Stimulated activated CD8-positive, alpha-beta memory T cell treated with anti-CD3 and anti-CD28 coated beads, Interleukin-4, amount 100 ng/mL, for 4 hours (primary cell): ENCODE measurements around the gene NHEJ1.
A peak's percentile ranks its signal among the peaks of the same experiment; 100 is the strongest.

Experiments used
- DNase-seq, 2 donors: peaks; one replicate each; pipeline ENCODE4 v3.0.0-alpha.2; 2020; ENCODE audit warnings: low read depth in 2 of 2, low spot score in 1 of 2

The NHEJ1 gene

GRCh38 chr2:219031005-219031738 is 129.4 kb downstream of the NHEJ1 start:
- no peak for DNase-seq

DNA sequence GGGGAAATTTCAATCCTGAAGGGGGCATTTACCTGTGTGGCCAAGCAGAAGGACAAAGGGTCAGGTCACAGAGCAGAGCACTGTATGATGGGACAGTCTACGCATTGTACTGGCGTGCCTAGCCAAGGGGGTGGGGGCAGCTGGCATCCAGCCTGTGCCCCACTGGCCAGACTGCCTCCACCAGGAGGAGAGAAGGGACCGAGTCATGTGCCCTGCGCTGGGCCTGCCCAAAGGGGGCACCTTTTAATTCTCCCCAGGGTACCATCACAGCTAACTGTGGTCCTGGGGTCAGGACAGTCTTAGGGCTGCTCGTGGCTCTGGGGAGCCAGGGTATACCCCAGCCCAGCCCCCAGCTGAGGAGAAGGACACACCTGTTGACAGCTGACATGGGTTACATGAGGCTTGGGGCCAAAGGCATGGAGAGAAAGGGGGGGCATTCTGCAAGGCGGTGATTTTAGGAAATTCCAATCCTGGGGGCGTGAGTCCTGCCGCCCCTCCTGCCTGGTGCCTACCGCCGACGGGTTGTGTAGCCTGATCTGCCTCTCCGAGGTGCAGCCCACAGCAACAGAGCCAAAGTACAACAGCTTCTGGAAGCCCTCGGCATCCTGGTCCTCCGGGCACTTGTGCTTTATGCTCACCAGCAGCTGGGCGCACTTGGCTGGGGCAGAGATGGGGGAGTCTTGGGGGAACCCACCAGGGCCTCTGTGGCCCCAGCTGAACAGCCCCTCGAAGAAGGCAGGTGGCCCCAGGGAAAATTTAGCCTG is 130.3 kb downstream of the NHEJ1 start:
- DNase-seq, result no peak

DNA sequence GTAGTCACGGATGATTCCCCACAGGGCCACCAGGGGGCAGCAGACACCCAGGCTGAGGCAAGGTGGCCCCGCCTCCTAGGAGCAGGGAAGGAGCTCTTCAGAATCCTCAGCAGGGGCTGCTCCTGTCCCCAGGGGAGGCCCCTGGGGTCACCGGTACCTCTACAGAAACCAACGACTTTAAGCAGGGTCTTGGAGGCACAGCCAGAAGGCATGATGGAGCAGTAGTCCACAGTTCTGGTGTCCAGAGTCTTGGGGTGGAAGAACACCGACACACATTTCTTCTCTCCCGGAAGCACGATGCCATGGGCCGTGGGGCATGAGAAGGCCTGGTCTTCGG is 130.8 kb downstream of the NHEJ1 start:
- DNase-seq, result peak; percentile 43 to 65

DNA sequence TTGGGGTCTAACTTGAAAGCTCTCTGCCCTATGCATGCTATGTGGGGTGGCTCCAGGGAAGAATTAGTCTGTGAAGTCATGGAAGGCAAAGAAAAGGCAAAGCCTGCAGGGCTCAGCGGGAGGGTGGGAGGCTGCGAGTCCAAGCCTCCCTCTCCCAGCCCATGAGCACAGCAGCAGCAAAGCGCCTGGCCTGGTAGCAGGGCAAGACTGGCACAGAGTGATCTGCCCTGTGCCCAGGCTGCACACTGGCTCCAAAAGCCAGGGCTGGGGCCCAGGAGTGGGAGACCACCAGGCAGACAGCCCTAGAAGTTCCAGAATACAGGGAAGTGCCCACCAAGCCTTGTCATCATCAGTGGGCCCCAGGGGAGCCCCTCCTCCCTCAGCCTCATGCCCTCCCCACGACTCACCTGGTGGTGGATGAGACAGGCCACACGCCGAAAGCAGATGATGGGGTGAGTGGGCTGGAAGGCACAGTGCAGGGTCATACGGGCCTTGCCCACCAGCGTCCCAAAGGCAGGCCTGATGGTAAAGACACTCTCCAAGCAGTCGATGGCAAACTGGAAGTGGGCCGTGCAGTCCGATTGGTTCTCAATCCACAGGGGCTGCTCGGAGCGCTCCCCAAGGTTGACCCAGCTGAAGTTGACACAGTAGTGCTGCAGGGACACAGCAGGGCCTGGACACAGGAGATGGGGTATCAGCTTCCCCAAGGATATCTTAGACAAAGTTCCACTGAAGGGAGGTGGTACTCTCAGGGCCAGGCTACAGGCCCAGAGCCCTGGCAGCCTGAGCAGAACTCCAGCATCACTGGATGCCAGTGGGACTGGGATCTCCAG is 131.4 kb downstream of the NHEJ1 start:
- no peak for DNase-seq

DNA sequence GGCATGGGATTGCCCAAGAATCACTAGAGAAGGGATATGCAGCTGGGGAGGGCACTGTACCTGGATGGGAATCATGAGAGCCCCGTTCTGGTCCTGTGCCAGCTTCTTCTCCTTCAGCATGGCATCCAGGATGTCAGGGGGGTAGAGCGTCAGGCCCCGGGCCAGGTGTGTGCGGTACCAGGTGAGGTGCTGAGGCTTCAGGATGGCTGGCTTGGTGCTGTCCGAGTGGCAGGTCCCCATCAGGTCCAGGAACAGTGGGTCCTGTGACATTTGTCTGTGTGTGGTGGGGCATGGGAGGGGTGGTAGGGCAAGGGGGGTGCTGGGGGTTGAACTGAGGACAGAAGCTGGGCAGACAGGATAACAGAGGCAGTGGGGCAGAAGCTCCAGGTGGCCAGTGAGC is 132.5 kb downstream of the NHEJ1 start:
- DNase-seq, result no peak

- DNase-seq, result no peak
These were observed 133.0 kb downstream of the NHEJ1 start for GRCh38 chr2:219027511-219028055.

DNA sequence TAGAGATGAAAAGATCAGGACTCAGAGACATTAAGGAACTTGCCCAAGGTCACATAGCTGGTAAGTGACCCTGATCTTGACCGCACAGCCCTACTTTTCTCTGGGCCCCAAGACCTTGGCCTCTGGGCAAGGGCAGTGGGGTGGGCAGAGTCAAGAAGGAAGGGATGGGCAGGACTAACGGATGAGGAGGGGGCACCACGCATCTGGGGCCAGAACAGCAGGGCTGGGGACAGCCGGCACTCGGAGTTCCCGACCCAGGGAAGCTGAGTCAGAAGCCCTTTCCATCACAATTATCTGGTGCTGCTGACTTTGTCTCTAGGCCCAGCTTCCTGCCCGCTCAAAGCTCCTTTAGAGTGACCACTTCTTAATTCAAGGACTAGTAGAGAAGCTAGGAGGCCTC is 133.7 kb downstream of the NHEJ1 start:
- DNase-seq, result no peak

DNA sequence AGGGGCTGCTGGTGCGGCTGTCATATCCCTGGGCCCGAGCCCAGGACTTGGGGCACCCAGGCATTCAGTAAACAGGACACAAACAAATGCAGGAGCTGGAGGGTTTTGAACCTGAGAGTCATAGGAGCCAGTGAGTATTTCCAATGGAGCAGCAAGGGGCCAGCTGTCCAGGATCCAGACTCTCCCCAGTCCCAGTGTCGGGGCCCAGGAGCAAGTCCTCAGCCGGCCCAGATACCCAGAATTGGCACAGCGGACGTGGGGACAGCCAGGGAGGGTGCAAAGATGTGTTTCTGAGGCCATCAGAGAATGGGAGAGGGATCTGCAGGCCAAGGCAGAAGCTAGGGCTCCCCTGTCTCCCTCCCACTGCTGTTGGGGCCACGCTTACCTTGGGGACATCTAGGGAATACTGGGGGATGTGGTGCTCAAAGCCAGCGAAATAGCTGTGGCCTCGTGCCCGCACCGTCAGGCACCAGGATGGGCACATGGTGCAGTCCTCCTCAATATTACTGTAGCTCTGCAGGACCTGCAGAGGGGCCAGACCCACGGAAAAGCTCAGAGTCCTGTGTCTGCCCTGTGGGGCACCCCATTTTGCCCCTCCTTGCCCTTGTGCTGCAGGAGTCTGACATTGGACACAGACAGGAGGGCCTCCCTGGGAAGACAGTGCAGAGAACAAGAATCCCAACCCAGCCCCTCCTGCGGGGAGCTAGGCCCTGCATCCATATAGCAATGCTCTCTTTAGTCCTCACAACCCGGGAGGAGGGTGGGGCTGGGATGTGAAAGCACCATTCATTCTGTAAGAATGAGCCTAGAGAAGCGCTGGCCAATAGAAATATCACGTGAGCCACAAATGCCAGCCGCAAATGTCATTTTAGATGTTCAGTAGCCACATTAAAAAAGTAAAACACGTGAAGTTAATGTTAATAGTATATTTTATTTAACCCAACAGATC is 134.7 kb downstream of the NHEJ1 start:
- no peak for DNase-seq
